CD4-positive, alpha-beta T cell treated with Interferon alpha-2 for 1 hour (primary cell): ENCODE results near the gene ULK1.

Experiments used
- DNase-seq, 2 donors: peaks; one replicate each; pipeline ENCODE4 v3.0.0-alpha.2; 2020 to 2022

The ULK1 gene

GRCh38 chr12:131894313-131894860 is at the start of gene ULK1:
TSS of gene ULK1 (plus strand) at chr12:131894622. CDS start at chr12:131895002, 380 bp downstream.
- peak; percentile 91 to 93 for DNase-seq

DNA sequence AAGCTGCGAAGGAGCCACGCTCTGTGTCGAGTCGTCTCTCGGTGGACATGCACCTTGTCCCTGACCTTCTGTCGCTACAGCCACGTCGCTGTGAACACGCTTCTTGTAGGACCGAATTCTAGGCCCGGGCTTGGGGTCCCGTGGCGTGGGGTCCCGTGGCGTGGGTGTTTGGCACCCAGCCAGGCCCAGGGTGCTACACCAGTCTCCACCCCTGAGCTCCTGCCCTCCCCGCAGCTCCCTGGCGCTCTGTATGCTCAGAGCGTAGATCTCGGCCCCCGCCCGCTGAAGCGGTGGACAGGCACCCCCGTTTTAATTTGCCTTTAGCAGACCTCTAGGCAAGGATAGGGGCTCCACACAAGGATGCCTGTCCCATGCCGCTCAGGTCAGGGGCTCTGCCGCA is 49.8 kb upstream of the ULK1 start:
- no peak for DNase-seq

DNA sequence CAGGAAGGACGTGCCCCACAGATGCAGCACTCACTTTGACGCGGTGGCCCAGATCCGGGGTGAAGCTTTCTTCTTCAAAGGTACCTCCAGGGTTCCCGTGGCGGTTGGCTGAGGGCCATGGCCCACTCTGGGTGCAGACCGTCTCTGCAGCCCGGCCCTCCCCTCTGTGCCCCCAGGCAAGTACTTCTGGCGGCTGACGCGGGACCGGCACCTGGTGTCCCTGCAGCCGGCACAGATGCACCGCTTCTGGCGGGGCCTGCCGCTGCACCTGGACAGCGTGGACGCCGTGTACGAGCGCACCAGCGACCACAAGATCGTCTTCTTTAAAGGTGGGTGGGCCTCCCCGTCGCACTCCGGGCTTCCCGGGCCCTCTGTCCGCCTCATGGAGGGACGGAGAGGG is 49.3 kb upstream of the ULK1 start:
- DNase-seq = no peak

- DNase-seq = no peak
Measured at GRCh38 chr12:131847456-131847855, 47.0 kb upstream of the ULK1 start.

GRCh38 chr12:131848753-131849152 is 45.7 kb upstream of the ULK1 start:
- no peak for DNase-seq

GRCh38 chr12:131849700-131850553 is 44.5 kb upstream of the ULK1 start:
- no peak for DNase-seq

- DNase-seq = peak in 1 of 2 donors; percentile 38
Measured at GRCh38 chr12:131850856-131851559, 43.4 kb upstream of the ULK1 start.

- no peak for DNase-seq
Measured at GRCh38 chr12:131851741-131852550, 42.5 kb upstream of the ULK1 start.

DNA sequence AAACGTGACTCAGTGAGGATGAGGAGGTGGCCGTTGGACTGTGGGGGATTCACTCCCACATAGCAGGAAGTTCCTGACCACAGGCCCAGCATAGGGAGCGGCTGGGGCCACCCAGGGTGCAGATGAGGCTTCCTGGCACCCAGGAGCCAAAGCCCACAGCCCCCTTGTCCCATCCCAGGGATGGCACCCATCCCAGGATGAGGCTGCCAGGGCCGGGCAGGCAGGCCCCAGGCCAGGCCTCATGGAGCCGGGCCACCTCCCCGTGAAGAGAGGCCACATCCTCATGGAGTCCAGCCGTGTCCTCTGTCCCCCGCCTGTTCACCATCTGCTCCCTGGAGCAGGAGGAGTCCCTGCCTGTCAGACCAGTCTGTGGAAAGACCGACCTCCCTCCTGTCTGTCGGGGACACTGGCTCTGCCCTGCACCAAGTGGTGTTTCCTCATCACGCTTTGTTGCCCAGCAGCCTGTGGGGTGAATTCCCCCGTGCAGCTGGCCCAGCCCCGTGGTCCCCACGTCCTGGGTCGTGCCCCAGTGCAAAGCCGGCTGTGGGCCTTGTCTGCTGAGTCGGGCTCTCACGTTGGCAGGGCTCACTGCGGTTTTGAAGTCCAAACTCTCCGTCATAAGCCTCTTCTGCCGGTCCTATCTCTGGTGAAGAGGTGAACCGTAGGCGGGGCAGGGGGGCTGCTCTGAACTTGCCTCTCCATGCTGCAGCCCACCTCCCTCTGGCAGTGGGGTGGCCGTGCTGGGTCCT is 41.7 kb upstream of the ULK1 start:
- DNase-seq = no peak

DNA sequence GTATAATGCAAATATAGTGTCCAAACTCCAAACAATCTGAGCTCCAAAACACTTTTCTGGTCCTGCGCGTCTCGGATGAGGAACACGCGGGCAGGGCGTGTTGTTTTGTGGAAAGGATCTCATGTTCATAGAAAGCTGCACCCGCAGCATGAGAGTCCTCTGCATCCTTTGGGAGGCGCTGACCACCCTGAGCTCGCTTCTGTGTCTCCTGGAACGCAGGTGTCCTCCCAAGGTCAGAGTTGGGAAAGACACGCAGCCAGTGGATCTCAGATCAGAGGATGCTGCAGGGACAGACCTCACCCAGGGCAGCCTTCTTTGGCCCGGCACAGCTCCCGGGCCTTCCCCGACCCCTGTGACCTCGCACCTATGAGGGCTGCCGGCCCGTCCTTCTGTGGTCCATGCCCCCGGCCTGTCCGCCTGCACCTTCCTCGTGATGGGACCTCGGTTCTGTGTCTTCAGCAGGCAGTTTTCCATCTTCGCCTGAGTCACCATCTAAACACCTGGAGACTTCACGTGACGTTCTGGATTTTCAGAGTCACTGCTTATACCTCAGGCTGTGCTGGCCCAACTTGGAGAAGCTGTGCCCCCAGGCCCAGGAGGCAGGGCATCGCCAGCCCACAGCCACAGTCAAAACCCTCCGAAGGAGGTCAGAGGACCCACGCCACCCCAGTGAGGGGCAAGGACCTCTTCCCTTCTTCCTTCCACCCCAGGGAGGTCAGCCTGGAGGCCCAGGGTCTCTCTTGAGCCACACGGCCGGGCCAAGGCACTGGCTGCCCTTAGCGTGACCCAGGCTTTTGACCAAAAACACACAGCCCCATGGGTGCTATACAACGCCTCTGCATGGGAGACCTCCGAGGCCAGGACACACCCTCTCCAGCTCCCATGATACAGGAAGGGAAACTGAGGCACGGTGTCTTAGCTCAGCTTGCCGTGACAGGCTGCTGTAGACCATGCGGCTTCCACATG is 40.3 kb upstream of the ULK1 start:
- no peak for DNase-seq

DNA sequence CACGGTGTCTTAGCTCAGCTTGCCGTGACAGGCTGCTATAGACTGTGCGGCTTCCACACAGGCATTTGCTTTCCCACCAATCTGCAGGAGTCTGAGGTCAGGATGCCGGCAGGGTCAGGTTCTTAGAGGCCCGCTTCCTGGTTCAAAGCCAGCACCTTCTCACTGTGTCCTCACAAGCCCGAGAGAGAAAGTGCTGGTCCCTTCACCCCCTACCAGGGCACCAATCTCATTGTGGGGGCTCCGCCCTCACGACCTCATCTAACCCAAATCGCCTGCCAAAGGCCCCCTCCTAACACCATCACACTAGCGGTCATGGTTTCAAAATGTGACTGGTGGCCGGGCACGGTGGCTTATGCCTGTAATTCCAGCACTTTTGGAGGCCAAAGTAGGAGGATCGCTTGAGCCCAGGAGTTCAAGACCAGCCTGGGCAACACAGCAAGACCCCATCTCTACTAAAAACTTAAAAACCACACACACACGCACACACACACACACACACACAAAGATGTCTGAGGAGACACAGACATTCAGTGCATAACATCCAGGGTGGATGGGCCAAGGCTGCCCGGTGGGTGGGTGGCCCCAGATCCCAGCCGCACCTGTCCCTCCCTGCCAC is 39.5 kb upstream of the ULK1 start:
- DNase-seq = no peak

GRCh38 chr12:131855521-131856142 is 38.8 kb upstream of the ULK1 start:
- no peak for DNase-seq

DNA sequence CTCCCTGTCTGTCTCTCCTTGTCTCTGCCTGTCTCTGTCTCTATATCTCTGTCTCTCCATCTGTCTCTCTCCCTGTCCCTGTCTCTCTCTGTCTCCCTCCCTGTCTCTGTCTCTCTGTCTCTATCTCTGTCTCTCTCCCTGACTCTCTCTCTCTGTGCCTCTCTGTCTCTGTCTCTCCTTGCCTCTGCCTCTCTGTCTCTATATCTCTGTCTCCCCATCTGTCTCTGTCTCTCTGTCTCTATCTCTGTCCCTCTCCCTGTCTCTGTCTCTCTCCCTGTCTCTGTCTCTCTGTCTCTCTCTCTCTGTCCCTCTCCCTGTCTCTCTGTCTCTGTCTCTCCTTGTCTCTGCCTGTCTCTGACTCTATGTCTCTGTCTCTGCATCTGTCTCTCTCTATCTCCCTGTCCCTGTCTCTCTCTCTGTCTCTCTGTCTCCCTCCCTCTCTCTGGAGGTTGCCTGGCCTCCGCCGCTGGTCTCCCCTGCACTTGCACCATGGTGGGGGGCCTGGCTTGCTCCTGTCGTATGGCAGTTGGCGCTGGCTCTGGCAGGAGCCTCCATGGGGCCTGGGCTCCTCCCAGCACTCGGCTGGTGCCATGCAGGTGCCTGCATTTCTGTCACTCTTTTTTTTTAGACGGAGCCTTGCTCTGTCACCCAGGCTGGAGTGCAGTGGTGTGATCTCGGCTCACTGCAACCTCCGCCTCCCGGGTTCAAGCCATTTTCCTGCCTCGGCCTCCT is 37.9 kb upstream of the ULK1 start:
- no peak for DNase-seq

- DNase-seq = no peak
Measured at GRCh38 chr12:131857908-131858850, 36.2 kb upstream of the ULK1 start.

DNA sequence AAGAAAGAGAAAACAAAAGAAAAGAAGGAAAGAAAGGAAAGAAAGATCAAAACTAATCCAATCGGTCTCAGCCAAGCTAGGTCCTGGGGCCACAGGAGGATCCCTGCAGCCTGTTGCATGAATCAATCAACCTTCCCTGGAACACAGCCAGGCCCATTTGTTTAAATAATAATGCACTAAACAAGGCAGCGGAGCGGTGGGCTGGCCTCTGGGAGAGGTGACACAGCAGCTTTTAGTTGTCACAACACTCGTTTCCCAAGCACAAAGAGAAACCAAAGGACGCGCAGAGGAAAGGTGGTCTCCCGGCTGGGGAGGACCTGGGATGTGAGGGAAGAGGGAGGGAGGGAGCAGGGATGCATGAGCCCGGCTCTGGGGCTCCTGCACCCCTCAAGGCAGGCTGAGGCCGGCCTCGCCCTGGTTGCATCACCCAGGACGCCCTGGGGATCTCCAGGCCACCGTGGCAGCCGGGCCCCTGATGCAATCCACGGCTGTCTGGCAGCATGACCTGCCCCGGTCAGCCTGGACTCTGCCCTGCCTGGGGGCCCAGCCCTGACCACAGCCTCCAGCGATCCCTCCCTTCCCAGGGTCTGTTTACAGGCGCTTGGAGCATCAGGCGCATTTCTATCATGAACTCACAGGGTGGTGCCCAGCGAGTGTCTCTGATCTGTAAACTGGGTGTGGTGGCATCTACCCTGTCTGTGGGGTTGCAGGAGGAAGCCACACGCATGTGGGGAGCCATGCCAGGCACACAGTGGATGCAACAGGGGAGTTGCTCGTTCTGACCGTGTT is 33.8 kb upstream of the ULK1 start:
- DNase-seq = peak; percentile 19 to 58

- DNase-seq = no peak
Measured at GRCh38 chr12:131861261-131862083, 33.0 kb upstream of the ULK1 start.
